ENCODE results near the gene ZNF385B.
"Not testable (repeated sequence)": the region's sequence is repeated elsewhere in the genome, so short reads cannot be mapped to it uniquely, and the experiment has no call there.

ZNF385B gene

DNA sequence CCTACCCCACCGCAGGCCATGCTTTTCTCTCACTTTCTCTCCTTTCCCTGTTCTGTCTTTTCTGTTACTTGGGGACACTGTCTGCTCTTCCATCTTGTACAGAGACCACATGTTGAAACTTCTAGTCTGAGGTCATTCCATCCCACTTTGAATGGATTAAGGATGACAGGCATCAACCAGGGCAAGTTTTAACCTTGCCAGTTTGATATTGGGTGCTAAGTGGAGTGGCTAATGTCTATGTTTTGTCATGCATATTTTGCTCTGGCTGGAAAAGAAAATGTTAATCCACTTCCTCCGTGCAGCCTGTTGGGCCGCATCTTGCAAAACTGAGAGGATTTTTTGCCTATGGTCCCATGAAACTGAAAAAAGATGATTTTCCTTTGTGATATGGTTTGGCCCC is 391.3 kb downstream of the ZNF385B start:
- DNase-seq, result no peak

DNA sequence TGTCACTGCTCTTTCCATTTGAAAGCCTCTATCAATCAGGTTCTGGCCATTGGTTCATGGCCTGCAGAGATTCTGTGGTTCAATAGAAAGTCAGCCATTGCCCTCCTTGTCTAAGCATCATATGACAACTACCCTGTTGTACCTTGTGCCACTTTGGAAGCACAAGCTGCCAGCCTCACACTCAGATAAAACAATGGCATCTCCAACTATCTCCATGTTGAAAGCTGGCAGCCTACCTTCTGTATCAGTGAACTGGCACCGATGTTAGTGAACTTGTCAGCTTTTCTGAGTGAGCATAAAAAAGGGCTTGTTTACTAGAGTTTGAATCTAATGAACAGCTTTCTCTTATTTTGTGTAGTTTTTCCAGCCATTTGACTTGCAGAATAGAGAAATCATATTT is 393.5 kb downstream of the ZNF385B start:
- DNase-seq, result no peak

DNA sequence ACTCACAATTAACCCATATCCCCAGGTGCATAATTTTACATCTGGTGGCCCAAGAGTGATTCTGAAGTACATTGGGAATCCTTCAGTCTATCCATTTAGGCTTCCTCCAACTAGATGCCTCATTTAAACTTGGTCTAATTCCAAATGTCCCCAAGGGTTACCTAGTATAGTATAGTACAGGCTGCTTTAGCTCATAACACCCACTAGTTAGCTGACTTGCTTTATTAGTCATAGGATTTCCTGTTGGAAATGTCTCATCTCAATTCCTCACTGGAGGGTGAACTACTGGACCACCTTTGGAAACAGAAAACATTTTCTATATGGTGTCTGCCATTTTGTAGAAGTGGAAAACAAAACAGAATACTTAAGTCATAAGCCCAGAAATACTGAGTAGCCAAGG is 394.3 kb downstream of the ZNF385B start:
- no peak for DNase-seq

DNA sequence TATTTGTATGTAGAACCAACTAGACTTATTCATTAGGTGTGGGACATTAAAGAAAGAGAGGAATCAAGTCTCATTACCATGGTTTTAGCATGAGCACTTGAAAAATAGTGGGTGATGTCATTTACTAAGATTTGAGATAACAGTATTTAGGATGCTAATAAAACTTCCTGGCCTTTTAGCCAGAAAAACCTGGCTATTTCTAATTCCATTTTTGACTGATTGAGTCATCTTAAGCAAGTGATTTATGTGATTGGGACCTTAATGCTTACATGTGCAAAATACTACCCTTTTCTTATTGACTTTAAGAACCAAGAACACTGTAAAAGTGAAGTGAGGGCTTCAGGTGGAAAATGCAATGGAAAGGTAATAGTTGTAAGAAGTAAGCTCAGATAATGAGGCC is 400.0 kb downstream of the ZNF385B start:
- DNase-seq, result no peak

DNA sequence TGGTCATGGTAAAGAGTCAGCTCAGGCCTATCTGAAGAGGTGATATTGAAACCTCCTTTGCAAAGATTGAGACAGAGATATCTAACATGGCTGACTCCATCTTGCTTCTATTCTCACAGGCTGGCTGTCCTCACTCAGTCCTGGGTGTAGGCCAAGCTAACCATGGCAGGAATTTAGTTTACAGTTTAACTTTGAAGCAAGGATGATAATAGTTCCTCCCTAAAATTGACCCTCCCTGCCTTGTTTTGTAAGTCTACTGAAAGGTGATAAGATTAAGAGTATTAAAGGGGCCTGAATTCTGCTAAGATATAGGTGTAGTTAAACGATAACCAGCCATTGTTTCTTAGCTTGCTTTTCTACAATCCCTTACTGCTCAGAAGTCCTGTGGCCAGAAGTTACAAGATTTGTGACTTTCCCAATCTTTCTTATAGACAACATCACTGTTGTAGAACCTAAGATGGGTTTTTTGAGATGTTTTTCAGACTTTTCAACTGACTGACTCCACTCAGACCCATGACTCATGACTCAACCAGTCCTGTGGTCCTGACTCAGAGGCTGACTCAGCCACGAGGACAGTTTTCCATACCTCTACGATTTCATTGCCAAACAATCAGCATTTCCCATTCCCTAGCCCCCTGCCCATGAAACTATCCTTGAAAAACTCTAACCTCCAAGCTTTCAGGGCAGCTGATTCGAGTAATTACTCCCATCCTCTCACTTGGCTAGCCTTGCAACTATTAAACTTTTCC is 401.1 kb downstream of the ZNF385B start:
- DNase-seq, result no peak

DNA sequence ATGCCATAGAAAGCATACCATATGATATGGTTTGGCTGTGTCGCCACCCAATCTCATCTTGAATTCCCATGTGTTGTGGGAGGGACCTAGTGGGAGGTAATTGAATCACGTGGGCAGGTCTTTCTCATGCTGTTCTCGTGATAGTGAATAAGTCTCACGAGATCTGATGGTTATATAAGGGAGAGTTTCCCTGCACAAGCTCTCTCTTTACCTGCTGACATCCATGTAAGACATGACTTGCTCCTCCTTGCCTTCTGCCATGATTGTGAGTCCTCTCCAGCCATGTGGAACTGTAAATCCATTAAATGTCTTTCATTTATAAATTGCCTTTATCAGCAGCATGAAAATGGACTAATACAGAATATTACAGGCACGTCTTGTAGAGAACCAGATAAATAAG is 403.3 kb downstream of the ZNF385B start:
- DNase-seq, result not testable (repeated sequence)

DNA sequence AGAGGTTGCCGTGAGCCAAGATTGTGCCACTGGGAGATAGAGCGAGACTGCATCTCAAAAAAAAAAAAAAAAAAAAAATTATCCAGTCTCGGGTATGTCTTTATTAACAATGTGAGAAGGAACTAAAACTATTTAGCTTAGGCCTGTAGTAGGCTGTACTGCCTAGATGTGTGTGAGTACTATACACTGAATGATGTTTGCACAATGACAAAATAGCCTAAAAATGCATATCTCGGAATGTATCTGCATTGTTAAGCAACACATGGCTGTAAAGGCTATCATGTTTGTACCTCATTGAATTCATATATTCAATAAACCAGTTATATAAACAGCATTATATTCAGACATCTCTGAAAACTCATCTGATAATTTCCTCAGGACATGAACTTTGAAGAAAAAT is 405.6 kb downstream of the ZNF385B start:
- DNase-seq, result no peak

DNA sequence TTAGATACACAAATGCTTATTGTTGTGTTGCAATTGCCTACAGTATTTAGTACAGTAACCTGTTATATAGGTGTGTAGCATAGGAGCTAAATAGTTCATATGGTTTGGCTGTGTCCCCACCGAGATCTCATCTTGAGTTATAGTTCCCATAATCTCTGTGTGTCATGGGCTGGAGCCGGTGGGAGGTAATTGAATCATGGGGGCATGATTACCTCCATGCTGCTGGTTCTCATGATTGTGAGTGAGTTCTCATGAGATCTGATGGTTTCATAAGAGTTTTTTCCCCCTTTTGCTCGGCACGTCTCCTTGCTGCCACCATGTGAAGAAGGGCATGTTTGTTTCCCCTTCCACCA is 406.3 kb downstream of the ZNF385B start:
- DNase-seq, result no peak

DNA sequence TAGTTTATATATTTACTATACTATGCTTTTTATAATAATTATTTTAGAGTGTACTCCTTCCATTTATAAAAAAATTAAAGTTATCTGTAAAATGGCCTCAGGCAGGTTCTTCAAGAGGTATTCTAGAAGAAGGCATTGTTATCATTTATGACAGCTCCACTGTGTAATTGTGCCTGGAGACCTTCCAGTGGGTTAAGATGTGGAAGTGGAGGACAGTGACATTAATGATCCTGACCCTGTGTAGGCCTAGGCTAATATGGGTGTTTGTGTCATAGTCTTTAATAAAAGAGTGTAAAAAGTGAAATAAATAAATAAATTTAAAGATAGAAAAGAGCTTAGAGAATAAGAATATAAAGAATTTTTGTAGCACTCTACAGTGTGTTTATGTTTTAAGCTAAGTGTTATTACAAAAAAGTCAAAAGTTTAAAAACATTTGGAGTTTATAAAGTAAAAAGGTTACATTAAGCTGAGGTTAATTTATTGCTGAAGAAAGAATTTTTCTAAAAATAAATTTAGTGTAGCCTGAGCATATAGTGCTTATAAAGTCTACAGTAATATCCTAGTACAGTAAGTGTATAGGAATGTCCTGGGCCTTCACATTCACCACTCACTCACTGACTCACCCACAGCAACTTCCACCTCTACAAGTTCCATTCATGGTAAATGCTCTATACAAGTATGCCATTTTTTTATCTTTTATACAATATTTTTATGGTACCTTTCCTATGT is 406.8 kb downstream of the ZNF385B start:
- DNase-seq, result no peak

DNA sequence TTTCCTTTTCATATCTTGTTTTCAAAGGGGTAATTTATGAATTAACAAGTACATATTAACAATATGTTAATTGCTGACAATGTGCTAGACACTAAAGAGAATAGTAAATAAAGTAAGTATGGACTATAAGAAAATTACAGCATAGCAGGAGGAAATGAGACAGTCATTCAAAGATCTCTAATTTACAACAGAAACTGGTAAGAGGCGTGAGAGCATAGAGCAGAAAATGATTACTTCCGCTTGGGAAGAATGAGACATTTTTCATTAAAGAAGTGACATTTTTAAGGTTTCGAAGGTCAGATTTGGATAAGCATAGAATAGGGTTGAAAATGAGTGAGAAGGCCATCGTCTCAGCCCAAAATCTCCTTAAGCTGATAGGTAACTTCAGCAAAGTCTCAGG is 412.4 kb downstream of the ZNF385B start:
- no peak for DNase-seq

DNA sequence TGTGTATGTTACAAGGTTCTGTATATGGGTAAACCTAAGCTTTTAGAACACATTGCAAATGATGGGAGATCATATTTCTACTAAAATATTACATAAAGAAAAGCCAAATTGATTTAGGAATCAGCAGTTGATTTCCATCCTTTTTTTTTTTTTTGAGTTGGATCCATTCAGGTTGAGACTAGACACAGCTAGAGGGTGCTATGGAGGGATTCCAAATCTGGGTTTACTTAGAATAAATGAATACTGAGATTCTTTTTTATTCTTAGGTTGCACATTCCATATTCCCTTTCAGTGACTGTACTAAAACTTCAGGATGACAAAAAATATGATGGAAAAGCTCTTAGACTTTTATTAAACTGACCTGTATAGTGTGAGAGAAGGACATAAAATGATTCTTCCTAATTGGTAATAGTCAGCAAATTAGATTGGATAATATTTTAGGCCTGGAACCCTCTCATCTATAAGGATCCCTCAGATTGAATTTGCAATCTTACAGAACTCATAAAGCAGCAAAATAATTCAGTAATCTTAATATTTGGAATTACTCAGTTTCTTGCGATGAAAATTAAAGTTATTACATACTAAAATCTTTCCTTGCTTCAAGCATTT is 413.5 kb downstream of the ZNF385B start:
- no peak for DNase-seq

DNA sequence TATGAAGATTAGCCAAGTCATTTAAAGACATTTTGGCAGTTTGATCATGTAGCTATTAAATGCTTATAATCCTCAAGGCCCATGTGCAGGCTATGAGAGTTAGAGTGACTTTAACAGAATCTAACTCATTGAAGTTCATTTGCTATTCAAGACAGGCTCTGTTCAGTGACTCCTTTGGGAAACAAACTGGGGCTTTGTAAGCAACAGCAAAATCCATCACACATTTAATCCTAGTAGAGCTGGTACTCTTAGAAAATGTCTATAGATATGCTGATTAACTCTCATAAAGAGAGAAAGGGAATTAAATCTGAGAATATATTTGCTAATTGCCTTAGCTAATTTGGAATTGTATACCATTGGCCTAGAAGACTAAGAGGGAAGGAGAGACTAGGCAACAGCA is 414.0 kb downstream of the ZNF385B start:
- DNase-seq, result no peak

DNA sequence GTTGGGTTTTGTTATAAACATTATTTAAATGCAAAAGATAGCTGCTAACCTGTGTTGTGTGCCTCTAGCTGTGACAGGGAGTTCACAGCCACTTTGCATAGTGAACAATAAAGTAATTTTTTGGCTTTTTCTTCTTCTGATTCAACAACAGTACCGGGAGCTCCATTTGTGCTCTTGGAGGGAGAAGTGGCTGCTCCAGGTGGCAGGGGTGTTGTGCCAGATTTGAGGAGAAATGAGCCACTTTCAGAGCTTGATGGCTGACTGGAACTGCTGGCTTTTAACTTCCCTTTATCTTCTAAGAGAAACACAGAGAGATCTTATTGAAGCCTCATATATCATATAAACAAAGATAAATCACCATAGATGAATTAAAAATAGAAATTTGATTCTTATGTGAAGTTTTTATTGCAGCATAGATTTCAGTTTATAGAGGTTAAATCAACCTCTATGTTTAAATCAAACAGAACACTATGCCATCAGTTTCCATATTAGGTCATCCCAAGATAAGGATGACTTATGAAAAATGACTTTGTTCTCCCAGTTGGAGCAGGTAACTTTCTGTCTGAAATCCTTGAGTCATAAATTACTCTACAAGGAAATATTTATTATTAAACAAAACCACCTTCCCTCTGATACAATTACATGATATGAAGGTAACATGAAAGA is 414.8 kb downstream of the ZNF385B start:
- no peak for DNase-seq

DNA sequence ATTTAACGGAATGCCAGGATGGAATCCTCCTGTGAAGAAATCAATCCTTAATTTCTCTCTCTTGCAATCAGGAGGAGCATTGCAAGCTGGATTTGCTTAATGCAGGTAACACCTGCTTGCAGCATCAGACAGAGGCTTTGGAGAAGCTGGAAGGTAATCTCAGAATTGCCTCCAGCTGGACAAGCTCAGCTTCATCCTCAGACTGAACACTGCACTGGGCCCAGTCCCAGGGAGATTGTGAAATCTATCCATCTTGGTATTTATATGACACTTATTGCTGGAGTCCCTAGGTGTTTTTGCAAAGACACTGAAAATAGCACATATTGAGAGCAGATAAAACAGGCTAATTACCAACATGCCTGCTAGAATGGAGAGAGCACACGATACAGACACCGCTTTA is 417.4 kb downstream of the ZNF385B start:
- DNase-seq, result no peak

DNA sequence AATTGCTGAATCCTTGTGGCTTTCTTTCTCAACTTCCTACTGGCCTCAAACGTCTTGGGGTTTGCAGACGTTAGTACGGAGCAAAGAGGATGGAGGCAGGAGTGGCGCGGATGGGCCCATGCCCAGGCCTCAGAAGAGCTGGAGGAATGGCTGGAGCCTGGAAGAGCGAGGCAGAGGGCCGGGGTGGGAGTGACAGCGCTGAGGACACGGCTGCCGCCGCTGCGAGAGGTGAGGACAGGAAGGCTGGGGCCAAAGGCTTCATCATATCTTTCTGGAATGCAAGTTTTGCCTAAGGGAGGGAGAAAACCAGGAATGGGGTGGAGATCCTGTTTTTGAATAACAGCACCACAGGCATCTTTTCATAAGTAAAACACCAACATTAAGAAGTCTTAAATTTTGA is 418.2 kb downstream of the ZNF385B start:
- no peak for DNase-seq

DNA sequence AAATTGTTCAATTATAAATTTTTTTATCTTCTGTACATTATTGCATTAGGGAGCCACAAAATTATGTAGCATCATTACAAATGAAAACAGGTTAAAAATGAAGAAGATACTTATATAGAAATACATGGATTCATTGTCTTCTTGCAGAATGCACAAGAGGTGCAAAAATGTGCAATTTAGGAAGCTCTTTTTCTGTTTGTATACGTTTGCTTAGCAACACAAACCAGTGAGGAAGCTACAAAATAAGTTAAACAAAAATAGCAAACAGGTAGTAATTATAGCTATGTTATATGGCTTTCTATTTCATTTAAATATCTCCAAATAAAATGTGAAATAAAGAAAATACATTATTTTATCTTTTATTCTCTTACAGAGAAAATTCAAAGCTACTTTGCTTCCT is 419.2 kb downstream of the ZNF385B start:
- DNase-seq, result no peak

DNA sequence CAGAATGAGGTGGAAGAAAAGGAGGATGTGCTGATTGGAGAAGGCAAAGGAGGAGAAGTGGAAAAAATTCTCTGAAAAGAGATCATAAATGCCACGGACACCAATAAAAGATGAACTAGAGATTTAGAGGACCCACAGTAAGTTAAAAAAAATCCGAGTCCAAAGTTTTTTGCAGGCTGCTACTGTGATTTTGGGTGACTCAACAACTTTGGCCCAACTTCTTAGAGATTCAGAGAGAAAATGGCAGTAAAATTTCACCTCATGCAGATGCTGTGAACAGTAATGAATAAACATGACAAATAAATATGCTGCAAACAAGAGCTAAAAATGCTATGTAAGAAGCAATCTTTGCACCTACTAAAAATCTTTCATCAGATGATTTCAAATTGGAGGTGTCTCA is 419.9 kb downstream of the ZNF385B start:
- DNase-seq, result no peak

DNA sequence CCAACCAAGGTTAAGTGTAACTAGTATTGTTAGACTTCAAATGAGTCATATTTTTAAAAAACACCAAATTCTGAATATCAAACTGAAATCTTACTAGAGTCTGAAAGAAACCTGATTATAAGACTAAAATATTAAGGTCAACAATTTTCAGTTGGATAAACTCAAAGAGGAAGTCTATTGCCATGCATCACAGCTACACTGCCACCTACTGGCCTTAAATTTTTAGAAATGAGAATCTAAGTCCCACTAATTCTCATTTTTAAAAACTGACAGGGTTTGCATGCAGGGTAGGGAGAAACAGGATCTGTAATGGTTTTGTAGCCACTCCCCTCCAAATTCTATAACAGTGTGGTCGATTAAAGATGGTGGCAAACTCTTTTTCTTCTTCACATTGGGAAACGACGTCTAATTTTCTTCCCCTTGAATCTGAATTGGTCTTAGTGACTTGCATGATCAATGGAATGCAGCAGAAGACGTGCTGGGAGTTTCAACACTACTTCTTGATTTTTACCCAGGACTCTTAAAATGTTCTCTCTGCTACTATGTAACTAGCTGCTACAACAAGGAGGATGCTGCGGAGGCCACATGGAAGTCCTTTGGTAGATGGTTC is 420.7 kb downstream of the ZNF385B start:
- no peak for DNase-seq

DNA sequence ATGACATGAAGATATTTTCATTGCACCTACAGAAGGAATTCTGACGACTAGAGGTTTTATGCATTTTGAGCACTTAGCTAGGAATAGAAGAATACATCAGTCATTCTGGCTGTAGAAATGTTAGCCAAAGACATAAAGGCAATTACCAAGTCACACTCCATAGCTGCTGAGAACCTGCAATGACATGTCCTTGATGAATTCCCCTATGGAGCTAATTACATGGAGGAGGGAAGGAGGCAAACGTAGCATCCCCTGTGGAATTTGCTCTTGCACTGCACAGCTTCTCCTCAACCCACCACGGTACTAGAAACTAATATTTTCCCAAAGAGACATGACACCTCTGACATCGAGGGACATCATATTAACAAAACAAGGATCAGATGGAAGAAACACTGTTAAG is 422.8 kb downstream of the ZNF385B start:
- DNase-seq, result no peak

DNA sequence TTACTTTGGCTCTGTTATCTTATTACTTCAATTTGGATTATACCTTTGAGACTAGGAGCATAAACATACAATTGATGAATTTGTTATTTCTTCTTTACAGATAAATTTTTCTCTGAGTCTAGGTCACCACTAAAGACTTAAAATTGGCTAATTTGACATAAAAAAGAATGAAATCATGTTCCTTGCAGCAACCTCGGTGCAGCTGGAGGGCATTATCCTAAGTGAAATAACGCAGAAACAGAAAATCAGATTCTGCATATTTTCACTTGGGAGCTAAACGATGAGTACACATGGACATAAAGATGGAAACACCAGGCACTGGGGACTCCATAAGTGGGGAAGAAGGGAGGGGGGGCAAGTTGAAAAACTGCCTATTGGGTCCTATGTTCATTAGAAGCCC is 424.0 kb downstream of the ZNF385B start:
- DNase-seq, result no peak

DNA sequence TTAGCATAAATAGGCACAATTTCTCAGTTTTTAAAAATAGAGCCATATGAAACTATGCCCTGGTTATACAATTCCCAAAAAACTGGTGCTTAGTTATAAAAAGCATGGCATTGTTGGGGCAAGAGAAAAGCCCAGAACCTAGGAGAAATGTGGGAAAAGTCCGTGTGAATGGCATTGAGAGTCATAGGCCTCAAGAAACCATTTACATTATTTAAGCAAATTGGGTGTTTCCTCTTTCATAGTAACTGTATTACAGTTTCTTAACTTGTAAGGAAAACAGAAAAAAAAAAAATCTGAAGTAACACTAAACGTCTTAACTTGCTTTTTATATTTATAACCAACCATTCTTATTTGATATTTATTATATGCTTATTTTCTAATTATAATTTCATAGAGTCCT is 425.8 kb downstream of the ZNF385B start:
- DNase-seq, result no peak

DNA sequence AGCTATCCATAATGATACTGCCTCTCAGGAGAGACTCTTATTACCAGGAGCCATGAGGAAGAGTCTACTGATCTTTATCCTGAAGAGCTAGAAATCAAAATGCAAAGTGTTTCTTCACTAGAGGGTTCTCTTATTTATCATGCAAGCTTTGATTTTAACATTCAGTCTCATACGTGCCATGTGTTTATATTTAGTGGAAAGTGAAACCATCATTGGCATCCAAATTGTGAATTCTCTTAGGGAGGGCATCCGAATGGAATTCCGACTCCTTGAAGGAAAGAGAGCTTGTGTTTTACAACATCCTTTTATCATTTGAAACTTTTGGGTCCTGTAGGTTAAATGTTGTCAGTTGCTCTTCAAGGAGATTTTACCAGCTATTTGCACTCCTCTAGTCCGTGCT is 426.4 kb downstream of the ZNF385B start:
- DNase-seq, result no peak

DNA sequence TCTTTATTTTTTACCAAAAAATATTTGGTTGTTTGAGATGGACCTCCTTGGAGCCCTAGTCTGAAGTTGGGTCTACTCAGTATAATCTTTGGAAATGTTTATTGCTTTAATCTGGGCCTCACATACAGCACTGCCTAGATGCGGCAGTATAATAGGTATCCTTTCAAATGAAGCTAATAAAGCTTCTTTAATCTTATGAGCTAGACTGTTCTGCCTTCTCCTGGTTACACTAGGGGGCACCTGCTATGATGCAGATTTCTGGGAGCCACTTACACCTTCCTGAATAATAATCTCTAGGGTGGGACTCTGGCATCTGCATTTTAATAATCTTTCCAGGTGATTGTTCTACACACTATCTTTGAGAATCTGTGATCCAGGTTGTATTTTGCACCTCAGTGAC is 427.1 kb downstream of the ZNF385B start:
- DNase-seq, result no peak

DNA sequence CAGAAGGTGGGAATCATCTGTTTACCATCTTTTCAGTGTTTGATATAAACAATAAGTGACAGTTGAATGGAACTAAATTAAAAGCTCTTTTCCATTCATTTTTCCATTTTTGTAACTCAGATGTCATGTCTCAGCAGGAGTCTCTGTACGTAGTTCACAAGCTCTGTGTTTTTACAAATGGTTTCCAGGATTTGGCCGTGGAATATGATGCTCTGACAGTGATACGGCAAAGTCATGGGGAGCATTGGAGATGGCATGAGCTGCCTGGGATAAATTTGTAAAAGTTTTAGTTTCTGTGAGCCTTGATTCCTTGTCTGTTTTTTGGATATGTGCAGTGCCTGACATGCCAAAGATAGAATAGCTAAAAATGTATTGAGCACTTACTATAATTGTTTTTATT is 428.7 kb downstream of the ZNF385B start:
- no peak for DNase-seq
